NCI-H1417 (cell line): ENCODE results near the gene WDR62.

ENCODE experiments used
- DNase-seq, 3 experiments: peaks; one replicate each; lab custom pipeline; 2025; lab: John Stamatoyannopoulos, UW

WDR62 gene

GRCh38 chr19:36054733-36055686 is at the start of gene WDR62:
Gene WDR62 (plus strand): TSS chr19:36054897. CDS start chr19:36054972, 75 bp downstream.
- DNase-seq = peak; percentile 97 to 98 (median 98)

- DNase-seq = no peak
Observed at GRCh38 chr19:36006955-36007354, 47.7 kb upstream of the WDR62 start.

DNA sequence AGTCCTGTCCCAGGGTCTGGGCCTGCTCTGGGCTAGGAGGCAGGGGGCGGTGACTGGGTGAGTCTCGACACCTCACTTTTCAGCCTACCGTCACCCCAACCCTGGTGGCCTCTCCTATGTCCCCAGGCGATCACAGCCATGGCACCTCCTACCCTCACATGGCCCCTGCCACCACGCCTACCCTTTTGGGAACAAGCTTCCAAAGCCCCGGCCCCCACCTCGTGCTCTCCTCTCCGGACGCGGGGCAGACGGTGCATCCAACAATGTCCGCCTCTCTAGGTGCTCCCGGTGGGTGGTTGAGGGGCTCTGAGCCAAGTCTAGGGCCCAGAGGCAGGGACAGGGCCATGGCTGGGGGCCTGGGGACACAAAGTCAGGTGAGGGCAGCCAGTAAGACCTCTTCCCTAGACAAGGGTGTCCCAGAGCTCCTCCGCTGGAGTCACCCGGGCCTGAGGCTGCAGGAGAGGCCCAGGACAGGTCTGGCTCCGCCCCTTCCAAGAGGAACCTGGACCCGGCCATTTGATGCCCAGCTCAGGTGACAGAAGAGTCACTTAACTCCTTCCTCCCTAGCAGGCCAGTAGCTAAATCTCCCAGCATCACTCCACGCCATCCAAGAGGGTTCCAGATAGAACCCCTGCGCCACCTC is 46.2 kb upstream of the WDR62 start, which contains the start of gene SYNE4:
SYNE4 (minus strand) TSS at position 478 of the 643 bp plus-strand sequence; CDS start at position 346, 132 bp downstream.
- peak in 1 of 3 experiments; percentile 63 for DNase-seq

GRCh38 chr19:36009220-36009619 is 45.5 kb upstream of the WDR62 start:
- peak; percentile 54 to 65 (median 61) for DNase-seq

- DNase-seq = peak in 1 of 3 experiments; percentile 50
Observed at GRCh38 chr19:36009633-36010379, 44.9 kb upstream of the WDR62 start.

DNA sequence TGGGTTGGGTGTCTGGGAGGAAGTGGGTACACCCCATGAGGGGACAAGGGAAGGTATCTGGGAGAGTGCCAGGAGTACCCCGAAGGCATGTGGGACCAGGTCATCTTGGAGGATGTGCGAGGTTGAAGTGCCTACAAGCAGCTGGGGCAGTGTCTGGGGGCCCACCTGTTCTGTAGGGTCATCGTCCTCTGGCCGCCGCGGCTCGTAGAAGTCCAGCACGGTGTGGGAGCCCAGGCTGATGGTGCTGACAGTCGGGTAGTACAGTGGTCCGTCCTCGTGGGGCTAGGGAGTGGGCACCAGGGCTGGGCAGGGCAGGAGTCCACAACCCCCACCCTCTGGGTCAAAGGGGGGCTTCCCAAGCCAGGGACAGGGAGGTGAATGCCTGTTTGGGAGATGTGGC is 44.3 kb upstream of the WDR62 start:
- no peak for DNase-seq

DNA sequence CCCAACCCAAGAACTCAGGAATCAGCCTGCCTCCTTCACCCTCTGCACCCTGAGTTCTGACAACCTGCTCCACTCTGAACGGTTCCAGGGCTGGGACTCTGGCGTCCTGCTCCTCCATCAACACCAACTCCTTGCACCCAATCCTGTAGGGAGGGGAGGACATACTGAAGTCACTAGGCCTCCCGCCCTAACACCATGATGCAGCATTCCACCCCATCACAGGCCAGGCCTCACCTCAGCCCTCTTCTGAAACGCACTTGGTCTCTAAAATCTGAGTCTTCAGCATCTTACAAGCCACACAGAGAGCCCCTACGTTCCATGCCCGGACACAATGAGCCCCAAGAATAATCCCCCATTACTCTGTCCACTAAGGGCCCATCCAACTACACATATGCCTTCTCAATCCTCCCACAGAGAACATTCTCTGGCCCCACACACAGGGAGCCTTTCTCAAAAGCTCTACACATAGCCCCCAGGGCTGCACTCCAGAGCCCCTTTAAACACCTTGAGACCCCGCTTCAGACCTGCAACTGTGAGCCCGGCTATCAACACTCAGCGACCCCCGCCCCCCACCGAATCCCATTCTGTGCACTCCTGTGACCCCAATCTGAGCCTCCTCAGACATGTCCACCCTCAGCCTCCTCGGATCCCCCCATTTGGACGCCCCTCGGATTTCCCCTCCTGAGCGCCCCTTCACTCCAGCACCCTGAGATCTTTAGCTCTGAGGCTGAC is 41.3 kb upstream of the WDR62 start:
- DNase-seq = no peak

- peak; percentile 98 to 100 (median 99) for DNase-seq
Observed at GRCh38 chr19:36014012-36014924, 40.4 kb upstream of the WDR62 start, which contains the start of gene ALKBH6. Gene ALKBH6 (minus strand): TSS chr19:36014213. CDS start chr19:36013397, 816 bp downstream.

GRCh38 chr19:36019061-36019670 is 35.5 kb upstream of the WDR62 start:
- no peak for DNase-seq

GRCh38 chr19:36023432-36023831 is 31.3 kb upstream of the WDR62 start:
- DNase-seq = no peak

GRCh38 chr19:36025541-36025940 is 29.2 kb upstream of the WDR62 start:
- DNase-seq = no peak

DNA sequence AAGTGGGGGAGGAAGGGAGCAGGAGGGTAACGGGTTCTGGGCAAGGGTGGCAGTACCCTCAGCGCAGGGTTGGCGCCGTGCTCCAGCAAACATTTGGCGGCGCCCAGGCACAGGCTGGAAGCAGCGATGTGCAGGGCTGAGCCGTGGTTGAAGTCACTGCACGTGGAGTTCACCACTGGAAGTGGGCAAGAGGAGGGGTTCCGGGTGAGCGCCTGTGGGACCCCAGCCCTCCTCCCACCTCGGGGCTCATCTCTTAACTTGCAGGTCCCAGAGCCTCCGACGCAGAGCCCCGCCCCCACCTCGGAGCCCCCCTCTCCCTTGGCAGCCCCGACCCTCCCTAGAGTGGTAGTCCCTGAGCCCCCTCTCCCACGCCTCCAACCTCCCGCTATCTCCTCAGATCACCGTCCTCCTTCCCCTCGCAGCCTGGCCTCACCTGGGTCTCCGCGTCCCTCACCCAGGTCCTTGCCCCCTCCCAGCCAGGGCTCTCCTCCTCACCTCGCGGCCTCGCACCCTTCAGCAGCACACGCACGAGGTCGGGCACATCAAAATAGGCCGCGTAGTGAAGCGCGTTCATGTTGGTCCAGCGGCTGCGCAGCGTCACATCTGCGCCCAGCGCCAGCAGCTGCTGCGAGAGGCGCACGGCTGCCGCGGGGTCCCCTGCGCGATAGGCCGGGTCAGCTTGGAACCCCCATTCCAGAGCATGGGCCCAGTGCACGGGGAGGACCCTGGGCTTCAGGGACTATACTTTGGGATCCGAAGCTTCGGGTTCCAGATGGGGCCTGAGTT is 28.4 kb upstream of the WDR62 start:
- DNase-seq = no peak

GRCh38 chr19:36027696-36028095 is 27.0 kb upstream of the WDR62 start:
- DNase-seq = no peak

- no peak for DNase-seq
Observed at GRCh38 chr19:36028313-36029041, 26.2 kb upstream of the WDR62 start.

- DNase-seq = no peak
Observed at GRCh38 chr19:36030264-36031148, 24.2 kb upstream of the WDR62 start.

- DNase-seq = no peak
Observed at GRCh38 chr19:36031308-36031707, 23.4 kb upstream of the WDR62 start.
